Fibroblast of lung (primary cell): Measurements from ENCODE around the gene CHCHD5. TPM values are rescaled to one million over a fixed set of nuclear protein-coding genes. Genes with fewer than 3 reads are reported as not detected.

Experiments used
- DNase-seq, 2 donors: peaks; one replicate each; pipeline versions ENCODE4 v3.0.0 to v3.0.0-alpha.2; 2010; ENCODE audit warnings: low read depth in 2 of 2
- H2AFZ ChIP-seq: 2 replicates; pipeline ENCODE4 v1.5.1; 2012; ENCODE audit warnings: low read length, control low read depth, inconsistent platforms
- H3K27ac ChIP-seq: 2 replicates; pipeline ENCODE4 v1.5.1; 2011; ENCODE audit warnings: low read length, control low read depth; ENCODE audit not compliant: insufficient read depth
- H3K27me3 ChIP-seq: 2 replicates; pipeline ENCODE4 v1.5.1; 2011; ENCODE audit warnings: mild to moderate bottlenecking, low read length; ENCODE audit not compliant: control insufficient read depth, insufficient read depth
- H3K36me3 ChIP-seq: 2 replicates; pipeline ENCODE4 v1.5.1; 2011; ENCODE audit warnings: low read length; ENCODE audit not compliant: control insufficient read depth, insufficient read depth
- H3K4me1 ChIP-seq: 2 replicates; pipeline ENCODE4 v1.5.1; 2011; ENCODE audit warnings: low read length; ENCODE audit not compliant: control insufficient read depth, insufficient read depth; ENCODE audit errors: extremely low read depth
- H3K4me2 ChIP-seq: 2 replicates; pipeline ENCODE4 v1.5.1; 2011; ENCODE audit warnings: low read length, control low read depth; ENCODE audit not compliant: insufficient read depth; ENCODE audit errors: extremely low read depth
- H3K4me3 ChIP-seq, 4 experiments: fragments of 200-600 bp in 1 of 4; sonication (generic) in 1 of 4; replicated peaks in 1 of 4; 2 replicates each; pipeline ENCODE4 v1.5.1; 2011 to 2016; ENCODE audit warnings: low read length in 4 of 4, low read depth in 3 of 4, mild to moderate bottlenecking in 3 of 4, control low read depth in 2 of 4, inconsistent platforms in 1 of 4, mixed read lengths in 1 of 4; ENCODE audit not compliant: insufficient read depth in 1 of 4; ENCODE audit errors: control extremely low read depth in 1 of 4
- H3K79me2 ChIP-seq: 2 replicates; pipeline ENCODE4 v1.5.1; 2012; ENCODE audit warnings: mild to moderate bottlenecking, low read length, inconsistent platforms; ENCODE audit not compliant: control insufficient read depth, insufficient read depth
- H3K9ac ChIP-seq: 2 replicates; pipeline ENCODE4 v1.5.1; 2011; ENCODE audit warnings: mild to moderate bottlenecking, low read length, control low read depth; ENCODE audit not compliant: insufficient read depth
- H3K9me3 ChIP-seq: 2 replicates; pipeline ENCODE4 v1.5.1; 2012; ENCODE audit warnings: low read depth, low read length; ENCODE audit not compliant: control insufficient read depth, insufficient read depth
- H4K20me1 ChIP-seq: 2 replicates; pipeline ENCODE4 v1.5.1; 2011; ENCODE audit warnings: low read length; ENCODE audit not compliant: control insufficient read depth, insufficient read depth; ENCODE audit errors: extremely low read depth
- CTCF ChIP-seq, 2 donors: IDR thresholded peaks in 1 of 2; conservative IDR thresholded peaks in 1 of 2; 1 replicate in 1 of 2; 2 replicates in 1 of 2; pipeline ENCODE4 v1.5.1; 2011 to 2012; ENCODE audit warnings: low read length in 2 of 2, control low read depth in 1 of 2, inconsistent platforms in 1 of 2, low read depth in 1 of 2, mild to moderate bottlenecking in 1 of 2
- EZH2 ChIP-seq: IDR thresholded peaks from 2 replicates; pipeline ENCODE4 v1.5.1; 2012; ENCODE audit warnings: low read length, control low read depth, mild to moderate bottlenecking; ENCODE audit errors: missing control alignments
- polyA plus RNA-seq, 2 donors: library from polyadenylated mRNA; depleted of rRNA in 1 of 2; stranded (reverse) in 1 of 2; unstranded in 1 of 2; fragments of >200 nt; gene quantifications; 2 replicates each; pipeline ENCODE4 v1.2.1, GENCODE V29; 2011 to 2012; ENCODE audit warnings: missing spikeins in 1 of 2
- total RNA-seq: library from RNA; depleted of rRNA; stranded (reverse); fragments of >200 nt; gene quantifications from 2 replicates; pipeline ENCODE4 v1.2.1, GENCODE V29; 2014

CHCHD5 gene
- total and polyA plus RNA-seq, 2 donors (not counting 1 experiment from before 2014, with no cell fraction given): 10.5 to 17.0 TPM

GRCh38 chr2:112584891-112585250 is 462 bp downstream of the CHCHD5 start:
- peak overlapping the region; percentile 98 for H3K27ac ChIP-seq
- H3K27me3 ChIP-seq: no peaks in the 10 kb centered on the region
- peak overlapping the region; percentile 83 to 94 (median 92) for H3K4me3 ChIP-seq
- H3K4me1 ChIP-seq: peaks cover 9% of the 10 kb centered on the region
- H3K36me3 ChIP-seq: peaks cover 3% of the 10 kb centered on the region
- no peaks in the 10 kb centered on the region for H3K79me2 ChIP-seq
- H3K9ac ChIP-seq: peak overlapping the region; percentile 87
- H3K9me3 ChIP-seq: no peaks in the 10 kb centered on the region
- peak overlapping the region; percentile 92 for H2AFZ ChIP-seq
- TF ChIP-seq EZH2: no peak
- no peak for TF ChIP-seq CTCF (conservative IDR thresholded peaks at IDR 0.05 in 1 of 2, IDR thresholded peaks at IDR 0.05 in 1 of 2; ENCODE audit: low read depth in 1 of 2, low read length in 2 of 2)
- H4K20me1 ChIP-seq: no peaks in the 10 kb centered on the region
- no peak for DNase-seq
- H3K4me2 ChIP-seq: peak overlapping the region; percentile 99

- no peak overlapping the region for H2AFZ ChIP-seq
- peak overlapping the region; percentile 99 for H3K4me2 ChIP-seq
- peak overlapping the region; percentile 98 for H3K27ac ChIP-seq
- no peaks in the 10 kb centered on the region for H3K27me3 ChIP-seq
- no peak for TF ChIP-seq CTCF (conservative IDR thresholded peaks at IDR 0.05 in 1 of 2, IDR thresholded peaks at IDR 0.05 in 1 of 2; ENCODE audit: low read depth in 1 of 2, low read length in 2 of 2)
- TF ChIP-seq EZH2: no peak
- no peaks in the 10 kb centered on the region for H3K79me2 ChIP-seq
- no peaks in the 10 kb centered on the region for H3K9me3 ChIP-seq
- H4K20me1 ChIP-seq: no peaks in the 10 kb centered on the region
- no peak for DNase-seq
- peaks cover 9% of the 10 kb centered on the region for H3K4me1 ChIP-seq
- peaks cover 3% of the 10 kb centered on the region for H3K36me3 ChIP-seq
- H3K4me3 ChIP-seq: peak overlapping the region; percentile 83 to 94 (median 92)
- H3K9ac ChIP-seq: no peak overlapping the region
These were observed 991 bp downstream of the CHCHD5 start for GRCh38 chr2:112585400-112585799.

DNA sequence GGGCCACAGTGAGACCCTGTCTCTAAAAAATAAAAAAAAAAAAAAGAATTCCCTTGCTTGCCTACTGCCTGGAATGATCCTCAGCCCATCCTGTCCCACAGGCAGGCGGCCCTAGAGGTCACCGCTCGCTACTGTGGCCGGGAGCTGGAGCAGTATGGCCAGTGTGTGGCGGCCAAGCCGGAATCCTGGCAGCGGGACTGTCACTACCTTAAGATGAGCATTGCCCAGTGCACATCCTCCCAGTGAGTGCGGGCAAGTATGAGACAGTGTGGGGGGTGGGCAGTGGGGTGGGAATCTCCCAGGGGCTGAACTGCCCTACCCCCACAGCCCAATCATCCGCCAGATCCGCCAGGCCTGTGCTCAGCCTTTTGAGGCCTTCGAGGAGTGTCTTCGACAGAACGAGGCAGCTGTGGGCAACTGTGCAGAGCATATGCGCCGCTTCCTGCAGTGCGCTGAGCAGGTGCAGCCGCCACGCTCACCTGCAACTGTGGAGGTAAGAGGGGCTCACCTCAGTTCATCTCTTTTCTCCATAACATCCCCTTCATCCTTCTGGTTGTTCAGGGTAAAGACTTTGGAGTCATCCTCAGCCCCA is 1.6 kb downstream of the CHCHD5 start:
- peaks cover 3% of the 10 kb centered on the region for H3K36me3 ChIP-seq

More for the DNA sequence above, 1.6 kb downstream of the CHCHD5 start:
- Histone ChIP-seq H3K27me3 (no peaks in the 10 kb centered on the region), H3K4me3 (no peak overlapping the region), H3K4me1 (peaks cover 9% of the 10 kb centered on the region), H3K4me2 (no peak overlapping the region), H3K9me3 (no peaks in the 10 kb centered on the region), H4K20me1 (no peaks in the 10 kb centered on the region), H3K79me2 (no peaks in the 10 kb centered on the region), H3K9ac (no peak overlapping the region), H3K27ac (no peak overlapping the region), H2AFZ (no peak overlapping the region)
- no peak for DNase-seq
- TF ChIP-seq EZH2 (no peak), CTCF (conservative IDR thresholded peaks at IDR 0.05 in 1 of 2, IDR thresholded peaks at IDR 0.05 in 1 of 2; ENCODE audit: low read depth in 1 of 2, low read length in 2 of 2) (no peak)
